ENCODE data around the gene SUGP2.

- TF ChIP-seq EP300 (IDR thresholded peaks at IDR 0.05; ENCODE audit: low read depth) = no peak
- TF ChIP-seq CTCF (IDR thresholded peaks at IDR 0.05) = no peak
- no peak for TF ChIP-seq POLR2A (IDR thresholded peaks at IDR 0.05)
Observed at GRCh38 chr19:19054315-19054938, 21.1 kb upstream of the SUGP2 start.

All from transverse colon (tissue), 3 donors.